GM19467 (cell line): ENCODE data around the gene MCFD2.

Source experiments
- ATAC-seq: cut with Tn5 transposase; IDR thresholded peaks from one replicate; pipeline ENCODE4 v1.9.1; 2021; ENCODE audit warnings: mild to moderate bottlenecking, moderate library complexity; ENCODE audit not compliant: unreplicated experiment

MCFD2 gene

GRCh38 chr2:46939626-46940359, 24.2 kb upstream of the MCFD2 start:
- no peak for ATAC-seq

GRCh38 chr2:46937471-46937901, 21.9 kb upstream of the MCFD2 start:
- no peak for ATAC-seq

DNA sequence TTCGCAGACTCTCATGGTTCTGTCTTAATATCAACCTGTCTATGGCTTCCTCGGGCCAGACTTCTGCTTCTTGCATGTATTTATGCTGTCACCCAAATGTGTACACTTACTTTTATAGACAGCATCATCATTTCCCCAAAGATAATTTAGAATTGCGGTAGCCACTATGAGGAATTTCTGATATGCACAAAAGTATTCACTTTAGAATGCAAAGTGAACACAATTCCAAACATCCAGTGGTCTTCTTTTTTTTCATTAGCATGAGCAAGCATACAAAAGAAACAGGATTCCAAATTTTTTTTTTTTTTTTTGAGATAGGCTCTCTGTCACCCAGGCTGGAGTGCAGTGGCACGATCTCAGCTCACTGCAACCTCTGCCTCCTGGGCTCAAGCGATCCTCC, 21.0 kb upstream of the MCFD2 start:
- no peak for ATAC-seq

- ATAC-seq, result no peak
These were observed 19.5 kb upstream of the MCFD2 start for GRCh38 chr2:46935071-46935470.

DNA sequence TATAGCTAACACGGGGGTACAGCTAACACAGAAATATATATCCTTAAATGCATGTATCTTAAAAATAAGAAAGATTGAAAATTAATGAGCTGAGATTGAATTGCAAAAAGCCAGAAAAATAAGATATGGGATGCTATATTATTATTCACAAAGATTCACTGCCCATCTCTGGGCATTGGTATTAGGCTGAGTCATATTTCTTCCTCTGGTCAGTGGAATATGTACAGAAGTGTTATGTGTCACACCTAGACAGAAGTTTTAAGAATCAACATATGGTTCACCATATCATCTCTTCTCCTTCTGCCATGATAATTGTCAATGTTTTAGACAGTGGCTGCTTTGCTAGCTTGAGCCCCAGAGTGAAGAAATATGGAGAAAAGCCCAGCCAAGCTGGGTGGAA, 14.0 kb upstream of the MCFD2 start:
- ATAC-seq, result no peak

GRCh38 chr2:46926863-46927262, 11.3 kb upstream of the MCFD2 start:
- ATAC-seq, result no peak

- ATAC-seq, result no peak
These were observed 10.1 kb upstream of the MCFD2 start for GRCh38 chr2:46925474-46926351.

DNA sequence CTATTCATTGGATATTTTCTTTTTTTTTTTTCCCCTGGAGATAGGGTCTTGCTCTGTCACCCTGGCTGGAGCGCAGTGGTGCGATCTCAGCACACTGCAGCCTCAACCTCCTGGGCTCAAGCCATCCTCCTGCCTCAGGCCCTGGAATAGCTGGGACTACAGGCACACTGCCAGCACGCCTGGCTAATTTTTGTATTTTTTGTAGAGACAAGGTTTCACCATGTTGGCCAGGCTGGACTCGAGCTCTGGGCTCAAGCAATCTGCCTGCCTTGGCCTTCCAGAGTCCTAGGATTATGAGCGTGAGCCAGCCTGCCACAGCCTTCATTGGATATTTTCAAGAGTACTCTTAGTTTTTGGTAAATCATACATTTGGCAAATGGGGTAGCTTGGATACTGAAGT, 9.0 kb upstream of the MCFD2 start:
- no peak for ATAC-seq

DNA sequence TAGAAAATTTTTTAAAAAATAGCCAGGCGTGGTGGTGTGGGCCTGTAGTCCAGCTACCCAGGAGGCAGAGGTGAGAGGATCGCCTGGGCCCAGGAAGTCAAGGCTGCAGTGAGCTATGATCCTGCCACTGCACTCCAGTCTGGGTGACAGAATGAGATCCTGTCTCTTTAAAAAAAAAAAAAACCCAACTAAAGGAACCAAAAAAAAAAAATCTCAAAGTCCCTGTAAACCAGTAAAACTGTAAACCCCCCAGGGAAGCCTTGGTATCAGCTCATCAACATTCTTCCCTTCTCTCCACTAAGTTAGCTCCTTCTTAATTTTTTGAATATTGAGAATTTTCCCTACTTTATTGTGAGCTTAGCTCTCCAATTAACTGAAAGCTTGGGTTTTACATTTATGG, 8.4 kb upstream of the MCFD2 start:
- no peak for ATAC-seq

- no peak for ATAC-seq
These were observed 7.5 kb upstream of the MCFD2 start for GRCh38 chr2:46923041-46923528.

DNA sequence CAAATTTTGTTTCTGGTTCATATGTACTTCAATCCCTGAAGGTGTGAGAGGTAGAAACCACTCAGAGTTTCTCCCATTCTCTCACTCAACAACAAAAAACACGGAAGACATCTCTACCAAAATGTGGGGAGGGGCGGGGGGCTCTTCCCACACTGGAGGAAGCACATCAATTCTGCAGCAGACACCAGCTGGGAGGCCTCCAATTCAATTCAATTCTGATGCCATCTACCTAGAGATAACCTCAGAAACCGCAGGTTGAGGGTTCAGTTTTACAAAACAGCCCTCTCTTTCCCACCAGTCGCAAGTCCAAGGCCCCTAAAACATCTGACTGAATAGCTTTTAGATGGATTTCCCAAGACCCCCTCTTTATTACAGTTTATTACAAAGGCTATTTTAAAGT, 7.0 kb upstream of the MCFD2 start:
- no peak for ATAC-seq

DNA sequence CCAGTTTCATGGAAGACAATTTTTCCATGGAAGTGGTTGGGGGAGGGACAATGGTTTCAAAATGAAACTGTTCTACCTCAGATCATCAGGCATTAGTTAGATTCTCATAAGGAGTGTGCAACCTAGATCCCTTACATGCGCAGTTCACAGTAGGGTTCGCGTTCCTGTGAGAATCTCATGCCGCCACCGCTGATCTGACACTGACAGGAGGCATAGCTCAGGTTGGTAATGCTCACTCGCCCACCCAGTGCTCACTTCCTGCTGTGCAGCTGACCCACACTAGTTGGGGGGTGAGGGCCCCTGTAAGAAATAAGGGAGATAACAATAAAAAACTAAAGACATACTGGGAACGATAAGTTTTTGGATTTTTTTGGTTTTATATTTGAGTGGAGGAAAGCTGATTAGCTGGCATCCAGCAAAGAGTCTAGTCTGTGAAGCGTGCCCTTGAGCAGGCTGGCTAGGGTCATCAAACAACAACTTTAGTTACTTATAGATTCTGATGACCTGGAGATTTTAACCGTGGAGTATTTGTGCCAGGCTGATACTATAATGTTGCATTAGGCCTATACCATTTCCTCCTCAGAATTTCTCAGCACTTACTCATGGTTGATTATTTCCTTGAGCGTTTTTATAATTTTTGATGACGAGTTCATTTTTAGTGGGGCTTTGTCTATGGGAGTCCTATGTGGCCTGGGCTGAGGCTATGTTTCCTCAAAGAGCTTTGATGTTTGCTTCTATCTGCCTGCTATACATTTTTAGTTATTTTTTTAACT, 6.3 kb upstream of the MCFD2 start:
- no peak for ATAC-seq

GRCh38 chr2:46917628-46918027, 2.0 kb upstream of the MCFD2 start:
- ATAC-seq, result no peak

DNA sequence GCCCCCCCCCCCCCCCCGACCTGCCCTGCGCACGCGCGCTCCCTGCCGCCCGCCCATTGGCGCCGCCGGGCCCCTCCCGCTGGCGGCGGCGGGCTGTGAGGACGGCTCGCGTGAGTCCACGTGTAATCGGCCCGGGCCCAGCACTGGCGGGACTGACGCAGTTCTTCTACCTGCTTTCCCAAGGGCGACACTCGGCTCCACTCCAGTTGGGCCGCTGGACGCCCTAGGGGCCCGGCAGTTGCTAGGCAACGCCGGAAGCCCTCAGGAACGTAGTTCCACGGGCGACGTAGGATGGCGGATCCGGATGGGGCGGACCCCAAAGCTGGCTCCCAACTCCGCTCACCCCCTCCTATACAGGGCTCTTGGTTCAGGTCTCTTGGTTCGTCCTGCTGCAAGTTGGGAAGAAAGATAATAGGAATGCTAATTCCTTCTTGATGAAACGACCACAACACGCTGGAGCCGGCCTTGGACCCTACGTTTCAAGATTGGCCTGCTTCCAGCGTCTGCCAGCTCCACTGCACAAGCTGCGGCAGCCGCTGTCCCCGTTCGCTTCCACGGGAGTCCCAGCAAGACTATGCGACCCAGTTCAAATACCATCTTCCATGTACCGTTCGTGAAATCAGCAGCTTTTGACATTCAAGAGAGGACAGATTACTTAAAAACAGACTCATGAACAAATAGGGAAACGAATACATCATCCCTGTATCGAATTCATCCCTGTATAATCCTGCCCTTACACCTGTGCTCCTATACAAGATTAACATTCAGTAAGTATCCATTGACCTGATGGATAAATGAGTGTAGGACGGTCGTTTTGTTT, 415 bp upstream of the MCFD2 start:
- peak; percentile 67 for ATAC-seq

GRCh38 chr2:46914578-46915230, 902 bp downstream of the MCFD2 start:
- no peak for ATAC-seq

DNA sequence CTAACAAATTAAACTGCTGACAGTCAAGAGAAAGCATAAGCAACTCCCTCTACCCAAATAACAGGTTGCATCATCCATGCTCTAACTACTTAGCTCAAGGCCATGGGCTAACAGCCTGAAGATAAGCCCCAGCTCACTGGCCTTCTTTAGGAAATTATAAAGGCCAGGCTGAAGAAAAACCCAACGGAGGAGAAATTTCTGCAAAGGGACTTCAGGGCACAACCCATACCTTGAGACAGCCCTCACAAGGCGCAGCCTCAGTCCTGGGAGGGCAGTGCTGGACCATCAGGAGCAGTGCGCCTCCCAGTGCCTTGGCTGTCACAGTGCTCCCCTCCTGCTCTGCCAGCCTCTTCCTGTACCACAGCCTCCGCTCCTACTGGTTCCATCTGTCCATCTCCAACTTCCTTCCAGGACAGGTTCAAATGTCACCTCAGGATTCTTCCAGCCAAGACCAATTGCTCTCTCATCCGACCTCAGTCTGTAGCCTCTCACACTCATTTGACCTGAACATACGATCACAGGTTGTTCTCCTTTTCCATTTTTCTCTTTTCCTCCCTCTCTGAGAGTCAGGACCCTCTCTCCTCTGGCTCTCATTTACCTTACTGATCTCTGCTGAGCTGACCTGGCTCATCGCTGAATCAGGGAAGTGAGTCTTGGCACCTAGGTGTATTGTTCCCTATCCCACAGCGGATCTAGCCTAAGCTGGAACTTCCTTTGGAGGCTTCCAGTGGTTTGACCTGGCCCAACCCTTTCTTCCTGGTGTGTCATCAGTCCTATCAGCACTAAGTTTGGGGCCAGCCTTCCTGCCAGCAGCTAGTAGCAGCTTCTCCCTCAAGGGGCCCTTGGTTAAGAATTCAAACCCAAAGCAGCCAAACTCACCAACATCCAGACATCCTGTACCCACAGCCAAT, 1.9 kb downstream of the MCFD2 start:
- ATAC-seq, result no peak

- ATAC-seq, result peak; percentile 78
These were observed 5.7 kb downstream of the MCFD2 start for GRCh38 chr2:46909771-46910419.

- no peak for ATAC-seq
These were observed 6.5 kb downstream of the MCFD2 start for GRCh38 chr2:46909150-46909549.
